ENCODE results near the gene QKI.

DNA sequence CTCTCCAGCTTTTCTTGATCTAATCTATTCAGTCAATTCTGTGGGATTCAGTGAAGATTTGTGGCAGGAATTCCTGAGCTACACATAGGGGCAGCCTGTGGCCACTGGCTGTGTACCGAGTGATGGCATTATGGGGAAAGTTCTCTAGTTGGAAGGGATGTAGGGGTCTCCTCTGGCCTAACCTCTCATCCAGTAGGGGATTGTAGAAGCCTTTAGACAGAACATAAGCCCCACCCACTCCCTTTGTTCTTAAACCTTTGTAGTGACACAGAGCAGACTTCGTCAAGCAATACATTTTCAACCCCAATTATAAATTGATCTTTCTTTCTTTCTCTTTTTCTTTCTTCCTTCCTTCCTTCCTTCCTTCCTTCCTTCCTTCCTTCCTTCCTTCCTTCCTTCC is 188.9 kb downstream of the QKI start:
- TF ChIP-seq, protein P1, sequence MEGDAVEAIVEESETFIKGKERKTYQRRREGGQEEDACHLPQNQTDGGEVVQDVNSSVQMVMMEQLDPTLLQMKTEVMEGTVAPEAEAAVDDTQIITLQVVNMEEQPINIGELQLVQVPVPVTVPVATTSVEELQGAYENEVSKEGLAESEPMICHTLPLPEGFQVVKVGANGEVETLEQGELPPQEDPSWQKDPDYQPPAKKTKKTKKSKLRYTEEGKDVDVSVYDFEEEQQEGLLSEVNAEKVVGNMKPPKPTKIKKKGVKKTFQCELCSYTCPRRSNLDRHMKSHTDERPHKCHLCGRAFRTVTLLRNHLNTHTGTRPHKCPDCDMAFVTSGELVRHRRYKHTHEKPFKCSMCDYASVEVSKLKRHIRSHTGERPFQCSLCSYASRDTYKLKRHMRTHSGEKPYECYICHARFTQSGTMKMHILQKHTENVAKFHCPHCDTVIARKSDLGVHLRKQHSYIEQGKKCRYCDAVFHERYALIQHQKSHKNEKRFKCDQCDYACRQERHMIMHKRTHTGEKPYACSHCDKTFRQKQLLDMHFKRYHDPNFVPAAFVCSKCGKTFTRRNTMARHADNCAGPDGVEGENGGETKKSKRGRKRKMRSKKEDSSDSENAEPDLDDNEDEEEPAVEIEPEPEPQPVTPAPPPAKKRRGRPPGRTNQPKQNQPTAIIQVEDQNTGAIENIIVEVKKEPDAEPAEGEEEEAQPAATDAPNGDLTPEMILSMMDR (conservative IDR thresholded peaks at IDR 0.05; ENCODE audit: low read depth, low read length) = no peak
- TF ChIP-seq EZH2phosphoT487 (IDR thresholded peaks at IDR 0.05; ENCODE audit: borderline replicate concordance, low read length) = no peak

All from PC-3 (cell line).